GM12878 (cell line): ENCODE data around the gene SLC26A1.

Experiments used
- CHD4 ChIP-seq: fragments of 200-600 bp; sonication (generic); IDR thresholded peaks from 2 replicates; pipeline ENCODE4 v1.6.1; 2016; ENCODE audit warnings: mild to moderate bottlenecking
- HDAC2 ChIP-seq: fragments of 200-600 bp; sonication (generic); IDR thresholded peaks from 2 replicates; pipeline ENCODE4 v1.6.1; 2017
- POLR2A ChIP-seq: IDR thresholded peaks from 2 replicates; pipeline ENCODE4 v1.6.1; 2011; ENCODE audit warnings: low read depth, mild to moderate bottlenecking, low read length
- POLR2AphosphoS5 ChIP-seq: IDR thresholded peaks from 2 replicates; pipeline ENCODE4 v1.6.1; 2011; ENCODE audit warnings: mild to moderate bottlenecking, low read length, inconsistent platforms
- POU2F2 ChIP-seq: IDR thresholded peaks from 3 replicates; pipeline ENCODE4 v1.6.1; 2011; ENCODE audit warnings: low read depth, mild to moderate bottlenecking, low read length, borderline replicate concordance

DNA sequence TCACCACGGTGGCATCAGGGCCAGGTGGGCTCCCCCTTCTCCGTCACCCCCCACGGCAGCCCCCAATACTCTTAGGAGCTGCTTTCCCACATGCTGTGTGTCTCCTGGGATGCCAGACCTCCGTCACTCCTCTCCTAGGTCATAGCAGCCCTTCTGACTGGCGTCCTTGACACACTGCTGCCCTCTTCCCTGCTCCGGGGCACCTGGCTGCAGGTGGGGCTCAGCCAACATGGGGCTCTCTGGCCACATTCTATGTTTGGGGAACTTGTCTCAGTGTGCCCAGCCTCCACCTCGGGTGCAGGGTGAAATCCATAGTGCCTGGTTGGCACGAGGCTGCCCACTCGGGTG, 47.1 kb downstream of the SLC26A1 start:
- TF ChIP-seq CHD4 (no peak), HDAC2 (no peak), POLR2AphosphoS5 (no peak), POU2F2 (no peak), POLR2A (no peak)
